ENCODE results near the gene GDF2.

GDF2 gene

GRCh38 chr10:47314416-47314970, 7.8 kb upstream of the GDF2 start:
- DNase-seq, result no peak

- DNase-seq, result no peak
Measured at GRCh38 chr10:47315421-47315820, 6.8 kb upstream of the GDF2 start.

GRCh38 chr10:47316131-47316530, 6.1 kb upstream of the GDF2 start:
- no peak for DNase-seq

GRCh38 chr10:47317251-47317650, 5.0 kb upstream of the GDF2 start:
- no peak for DNase-seq

GRCh38 chr10:47318706-47319105, 3.5 kb upstream of the GDF2 start:
- no peak for DNase-seq

- DNase-seq, result no peak
Measured at GRCh38 chr10:47319784-47320183, 2.5 kb upstream of the GDF2 start.

GRCh38 chr10:47320812-47321211, 1.4 kb upstream of the GDF2 start:
- DNase-seq, result no peak

GRCh38 chr10:47321521-47322195, 596 bp upstream of the GDF2 start:
- no peak for DNase-seq

- no peak for DNase-seq
Measured at GRCh38 chr10:47323087-47323486, 833 bp downstream of the GDF2 start.

GRCh38 chr10:47323636-47324296, 1.5 kb downstream of the GDF2 start:
- DNase-seq, result no peak

GRCh38 chr10:47325303-47326291, 3.3 kb downstream of the GDF2 start:
- DNase-seq, result no peak

GRCh38 chr10:47326306-47326926, 4.2 kb downstream of the GDF2 start:
- no peak for DNase-seq

- DNase-seq, result no peak
Measured at GRCh38 chr10:47326927-47327330, 4.7 kb downstream of the GDF2 start.

GRCh38 chr10:47329855-47330254, 7.6 kb downstream of the GDF2 start:
- no peak for DNase-seq

- DNase-seq, result no peak
Measured at GRCh38 chr10:47330366-47330765, 8.1 kb downstream of the GDF2 start.

- no peak for DNase-seq
Measured at GRCh38 chr10:47330804-47331203, 8.6 kb downstream of the GDF2 start.

- DNase-seq, result no peak
Measured at GRCh38 chr10:47331491-47331890, 9.2 kb downstream of the GDF2 start.

- no peak for DNase-seq
Measured at GRCh38 chr10:47331954-47332353, 9.7 kb downstream of the GDF2 start.

- DNase-seq, result no peak
Measured at GRCh38 chr10:47332371-47332770, 10.1 kb downstream of the GDF2 start.

- no peak for DNase-seq
Measured at GRCh38 chr10:47332946-47333345, 10.7 kb downstream of the GDF2 start.

- DNase-seq, result no peak
Measured at GRCh38 chr10:47333532-47333931, 11.3 kb downstream of the GDF2 start.

GRCh38 chr10:47334466-47335295, 12.4 kb downstream of the GDF2 start:
- no peak for DNase-seq

Measured in stimulated activated CD4-positive, alpha-beta T cell treated with anti-CD3 and anti-CD28 coated beads, Interleukin-4, amount 100 ng/mL, for 1 hour (primary cell).